Measurements from ENCODE around the gene ERICH2. TPM values are rescaled to one million over a fixed set of nuclear protein-coding genes. Genes with fewer than 3 reads are reported as not detected.

ERICH2 gene
- total RNA-seq, 1 donor from 2014 or later, result 0.82 TPM

DNA sequence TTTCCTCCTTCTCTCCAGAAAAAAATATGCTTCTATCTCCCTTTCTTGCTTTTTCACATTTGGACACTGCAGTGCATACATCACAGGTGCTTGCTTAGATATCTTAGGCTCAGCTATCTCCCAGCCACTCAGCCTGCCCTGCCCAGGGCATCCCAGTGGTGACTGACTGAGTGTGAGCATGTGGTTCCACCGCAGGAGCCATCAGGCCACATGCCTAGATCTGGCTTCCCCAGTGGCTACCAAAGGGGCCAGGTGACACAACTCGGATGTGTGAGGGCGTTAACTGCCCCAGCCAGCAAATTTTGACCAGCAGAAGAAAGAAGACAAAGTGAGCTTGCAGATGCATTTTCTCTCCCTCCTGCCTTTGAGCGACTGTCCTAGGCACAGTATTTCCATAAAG, 29.5 kb upstream of the ERICH2 start:
- Histone ChIP-seq H3K36me3 (no peaks in the 10 kb centered on the region), H3K27me3 (ENCODE audit: low read depth) (peaks cover 57% of the 10 kb centered on the region), H3K4me1 (no peaks in the 10 kb centered on the region), H3K4me3 (no peak overlapping the region), H3K9me3 (replicated peaks) (peaks cover 11% of the 10 kb centered on the region), H3K27ac (replicated peaks) (no peak overlapping the region)
- DNase-seq, result no peak
- TF ChIP-seq CTCF (IDR thresholded peaks at IDR 0.05; ENCODE audit: borderline replicate concordance), result no peak
- intact Hi-C loops (cut with micrococcal nuclease), result no loop called here

DNA sequence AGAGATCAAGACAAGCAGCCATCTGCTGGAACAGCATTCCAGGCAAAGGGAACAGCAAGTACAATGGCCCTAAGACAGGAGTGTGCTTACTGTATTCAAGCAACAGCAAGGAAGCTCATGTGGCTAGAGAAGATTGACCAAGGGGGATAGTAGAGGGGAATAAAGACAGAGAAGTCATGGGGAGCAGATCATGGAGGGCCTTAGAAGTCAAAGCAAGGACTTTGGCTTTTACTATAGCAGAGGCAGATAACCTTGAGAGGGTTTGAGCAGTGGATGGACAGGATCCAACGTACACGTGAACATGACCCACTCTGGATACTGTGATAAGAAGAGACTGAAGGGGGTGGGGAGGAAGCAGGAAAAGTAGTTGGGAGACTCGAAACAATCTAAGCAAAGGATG, 28.2 kb upstream of the ERICH2 start:
- peaks cover 7% of the 10 kb centered on the region for H3K9me3 ChIP-seq (replicated peaks)
- H3K27ac ChIP-seq (replicated peaks), result no peak overlapping the region
- intact Hi-C loops (cut with micrococcal nuclease), result no loop called here
- TF ChIP-seq CTCF (IDR thresholded peaks at IDR 0.05; ENCODE audit: borderline replicate concordance), result no peak
- DNase-seq, result no peak
- H3K36me3 ChIP-seq, result no peaks in the 10 kb centered on the region
- no peak overlapping the region for H3K4me3 ChIP-seq
- peaks cover 67% of the 10 kb centered on the region for H3K27me3 ChIP-seq (ENCODE audit: low read depth)
- H3K4me1 ChIP-seq, result no peaks in the 10 kb centered on the region

- Histone ChIP-seq H3K4me3 (no peak overlapping the region), H3K36me3 (no peaks in the 10 kb centered on the region), H3K9me3 (replicated peaks) (no peaks in the 10 kb centered on the region), H3K27me3 (ENCODE audit: low read depth) (peaks cover 73% of the 10 kb centered on the region), H3K4me1 (no peaks in the 10 kb centered on the region), H3K27ac (replicated peaks) (no peak overlapping the region)
- no peak for DNase-seq
- intact Hi-C loops (cut with micrococcal nuclease), result no loop called here
- no peak for TF ChIP-seq CTCF (IDR thresholded peaks at IDR 0.05; ENCODE audit: borderline replicate concordance)
Measured at GRCh38 chr2:170742896-170743529, 27.2 kb upstream of the ERICH2 start.

DNA sequence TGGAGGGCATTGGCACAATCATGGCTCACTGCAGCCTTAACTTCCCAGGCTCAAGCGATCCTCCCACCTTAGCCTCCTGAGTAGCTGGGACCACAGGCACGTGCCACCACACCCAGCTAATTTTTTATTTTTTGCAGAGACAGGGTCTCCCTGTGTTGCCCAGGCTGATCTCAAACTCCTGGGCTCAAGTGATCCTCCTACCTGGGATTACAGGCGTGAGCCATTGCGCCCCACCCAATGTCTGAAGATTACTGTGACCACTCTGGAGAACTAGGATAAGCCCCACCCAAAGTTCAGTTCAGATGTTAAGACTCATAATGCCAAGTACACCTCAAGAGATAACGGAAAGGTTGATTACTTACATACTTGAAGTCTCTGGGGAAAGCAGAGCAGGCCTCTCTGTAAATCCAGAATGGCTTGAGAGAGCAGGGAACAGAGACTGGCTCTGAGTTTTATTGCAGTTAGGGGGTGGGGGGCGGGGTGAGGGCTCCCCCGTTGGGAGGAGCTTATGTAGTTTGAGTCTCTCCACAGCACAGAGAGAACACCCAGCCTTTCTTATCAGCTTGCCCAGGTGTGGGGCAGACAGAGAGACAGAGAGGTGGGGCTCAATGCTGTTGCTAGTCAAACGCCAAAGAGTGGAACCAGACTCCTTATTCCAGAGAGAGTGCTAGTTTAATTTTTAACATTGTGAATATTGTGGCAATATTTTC, 26.5 kb upstream of the ERICH2 start:
- no peak for TF ChIP-seq CTCF (IDR thresholded peaks at IDR 0.05; ENCODE audit: borderline replicate concordance)
- intact Hi-C loops (cut with micrococcal nuclease), result no loop called here
- no peak overlapping the region for H3K27ac ChIP-seq (replicated peaks)
- no peaks in the 10 kb centered on the region for H3K9me3 ChIP-seq (replicated peaks)
- peaks cover 79% of the 10 kb centered on the region for H3K27me3 ChIP-seq (ENCODE audit: low read depth)
- no peaks in the 10 kb centered on the region for H3K4me1 ChIP-seq
- no peaks in the 10 kb centered on the region for H3K36me3 ChIP-seq
- no peak for DNase-seq
- no peak overlapping the region for H3K4me3 ChIP-seq

GRCh38 chr2:170744248-170745002, 25.8 kb upstream of the ERICH2 start:
- TF ChIP-seq CTCF (IDR thresholded peaks at IDR 0.05; ENCODE audit: borderline replicate concordance), result no peak
- no peaks in the 10 kb centered on the region for H3K4me1 ChIP-seq
- no peak for DNase-seq
- peaks cover 75% of the 10 kb centered on the region for H3K27me3 ChIP-seq (ENCODE audit: low read depth)
- intact Hi-C loops (cut with micrococcal nuclease), result no loop called here
- H3K9me3 ChIP-seq (replicated peaks), result no peaks in the 10 kb centered on the region
- no peaks in the 10 kb centered on the region for H3K36me3 ChIP-seq
- no peak overlapping the region for H3K27ac ChIP-seq (replicated peaks)
- no peak overlapping the region for H3K4me3 ChIP-seq

All from left ventricle myocardium inferior (tissue), 1 donor.